Measurements from ENCODE around the gene METTL27.

Gene METTL27

GRCh38 chr7:73833251-73833919, 8.9 kb downstream of the METTL27 start:
- no peak overlapping the region for H2AFZ ChIP-seq (ENCODE audit: low read depth, low read length, severe bottlenecking)
- H3F3A ChIP-seq (ENCODE audit: insufficient read depth), result no peaks in the 10 kb centered on the region
- H3K79me2 ChIP-seq (ENCODE audit: insufficient read depth, low read length), result no peaks in the 10 kb centered on the region
- no peaks in the 10 kb centered on the region for H3K9me2 ChIP-seq (replicated peaks; ENCODE audit: insufficient read depth, low read length)
- H3K36me3 ChIP-seq (ENCODE audit: low read length), result no peaks in the 10 kb centered on the region
- no peaks in the 10 kb centered on the region for H3K9me3 ChIP-seq (ENCODE audit: insufficient read depth, low read length)
- no peak overlapping the region for H3K27ac ChIP-seq (ENCODE audit: low read depth, low read length)
- TF ChIP-seq, protein P1, sequence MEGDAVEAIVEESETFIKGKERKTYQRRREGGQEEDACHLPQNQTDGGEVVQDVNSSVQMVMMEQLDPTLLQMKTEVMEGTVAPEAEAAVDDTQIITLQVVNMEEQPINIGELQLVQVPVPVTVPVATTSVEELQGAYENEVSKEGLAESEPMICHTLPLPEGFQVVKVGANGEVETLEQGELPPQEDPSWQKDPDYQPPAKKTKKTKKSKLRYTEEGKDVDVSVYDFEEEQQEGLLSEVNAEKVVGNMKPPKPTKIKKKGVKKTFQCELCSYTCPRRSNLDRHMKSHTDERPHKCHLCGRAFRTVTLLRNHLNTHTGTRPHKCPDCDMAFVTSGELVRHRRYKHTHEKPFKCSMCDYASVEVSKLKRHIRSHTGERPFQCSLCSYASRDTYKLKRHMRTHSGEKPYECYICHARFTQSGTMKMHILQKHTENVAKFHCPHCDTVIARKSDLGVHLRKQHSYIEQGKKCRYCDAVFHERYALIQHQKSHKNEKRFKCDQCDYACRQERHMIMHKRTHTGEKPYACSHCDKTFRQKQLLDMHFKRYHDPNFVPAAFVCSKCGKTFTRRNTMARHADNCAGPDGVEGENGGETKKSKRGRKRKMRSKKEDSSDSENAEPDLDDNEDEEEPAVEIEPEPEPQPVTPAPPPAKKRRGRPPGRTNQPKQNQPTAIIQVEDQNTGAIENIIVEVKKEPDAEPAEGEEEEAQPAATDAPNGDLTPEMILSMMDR (IDR thresholded peaks at IDR 0.05; ENCODE audit: insufficient read depth, low read length, poor library complexity, severe bottlenecking), result no peak
- TF ChIP-seq EZH2phosphoT487 (conservative IDR thresholded peaks at IDR 0.05; ENCODE audit: low read length), result no peak
- no peak overlapping the region for H3K4me3 ChIP-seq (ENCODE audit: insufficient read depth, low read length, poor library complexity, severe bottlenecking)
- H3K27me3 ChIP-seq (ENCODE audit: low read length), result no peaks in the 10 kb centered on the region
- H4K20me1 ChIP-seq (ENCODE audit: low read depth, low read length), result no peaks in the 10 kb centered on the region
- H3K9ac ChIP-seq (ENCODE audit: low read length), result no peak overlapping the region
- H3K4me2 ChIP-seq (ENCODE audit: low read depth, low read length, poor library complexity, severe bottlenecking), result no peak overlapping the region

- no peak overlapping the region for H3K9ac ChIP-seq (ENCODE audit: low read length)
- no peak overlapping the region for H3K27ac ChIP-seq (ENCODE audit: low read depth, low read length)
- no peak overlapping the region for H3K4me2 ChIP-seq (ENCODE audit: low read depth, low read length, poor library complexity, severe bottlenecking)
- no peaks in the 10 kb centered on the region for H3K36me3 ChIP-seq (ENCODE audit: low read length)
- H3K4me3 ChIP-seq (ENCODE audit: insufficient read depth, low read length, poor library complexity, severe bottlenecking), result no peak overlapping the region
- H2AFZ ChIP-seq (ENCODE audit: low read depth, low read length, severe bottlenecking), result no peak overlapping the region
- H3F3A ChIP-seq (ENCODE audit: insufficient read depth), result no peaks in the 10 kb centered on the region
- H4K20me1 ChIP-seq (ENCODE audit: low read depth, low read length), result no peaks in the 10 kb centered on the region
- H3K9me3 ChIP-seq (ENCODE audit: insufficient read depth, low read length), result no peaks in the 10 kb centered on the region
- TF ChIP-seq EZH2phosphoT487 (conservative IDR thresholded peaks at IDR 0.05; ENCODE audit: low read length), result no peak
- TF ChIP-seq, protein P1 (IDR thresholded peaks at IDR 0.05; ENCODE audit: insufficient read depth, low read length, poor library complexity, severe bottlenecking), result no peak
- no peaks in the 10 kb centered on the region for H3K9me2 ChIP-seq (replicated peaks; ENCODE audit: insufficient read depth, low read length)
- H3K27me3 ChIP-seq (ENCODE audit: low read length), result no peaks in the 10 kb centered on the region
- H3K79me2 ChIP-seq (ENCODE audit: insufficient read depth, low read length), result no peaks in the 10 kb centered on the region
Measured at GRCh38 chr7:73832806-73833205, 9.5 kb downstream of the METTL27 start.

DNA sequence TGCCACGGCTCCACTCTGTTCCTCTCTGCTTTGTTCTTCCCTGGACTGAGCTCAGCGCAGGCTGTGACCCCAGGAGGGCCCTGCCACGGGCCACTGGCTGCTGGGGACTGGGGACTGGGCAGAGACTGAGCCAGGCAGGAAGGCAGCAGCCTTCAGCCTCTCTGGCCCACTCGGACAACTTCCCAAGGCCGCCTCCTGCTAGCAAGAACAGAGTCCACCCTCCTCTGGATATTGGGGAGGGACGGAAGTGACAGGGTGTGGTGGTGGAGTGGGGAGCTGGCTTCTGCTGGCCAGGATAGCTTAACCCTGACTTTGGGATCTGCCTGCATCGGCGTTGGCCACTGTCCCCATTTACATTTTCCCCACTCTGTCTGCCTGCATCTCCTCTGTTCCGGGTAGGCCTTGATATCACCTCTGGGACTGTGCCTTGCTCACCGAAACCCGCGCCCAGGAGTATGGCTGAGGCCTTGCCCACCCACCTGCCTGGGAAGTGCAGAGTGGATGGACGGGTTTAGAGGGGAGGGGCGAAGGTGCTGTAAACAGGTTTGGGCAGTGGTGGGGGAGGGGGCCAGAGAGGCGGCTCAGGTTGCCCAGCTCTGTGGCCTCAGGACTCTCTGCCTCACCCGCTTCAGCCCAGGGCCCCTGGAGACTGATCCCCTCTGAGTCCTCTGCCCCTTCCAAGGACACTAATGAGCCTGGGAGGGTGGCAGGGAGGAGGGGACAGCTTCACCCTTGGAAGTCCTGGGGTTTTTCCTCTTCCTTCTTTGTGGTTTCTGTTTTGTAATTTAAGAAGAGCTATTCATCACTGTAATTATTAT, 10.3 kb downstream of the METTL27 start:
- Histone ChIP-seq H3K27ac (ENCODE audit: low read depth, low read length) (no peak overlapping the region), H3K79me2 (ENCODE audit: insufficient read depth, low read length) (no peaks in the 10 kb centered on the region), H3K9ac (ENCODE audit: low read length) (no peak overlapping the region), H3K36me3 (ENCODE audit: low read length) (no peaks in the 10 kb centered on the region), H3K9me2 (replicated peaks; ENCODE audit: insufficient read depth, low read length) (no peaks in the 10 kb centered on the region), H3K4me2 (ENCODE audit: low read depth, low read length, poor library complexity, severe bottlenecking) (no peak overlapping the region), H3K4me3 (ENCODE audit: insufficient read depth, low read length, poor library complexity, severe bottlenecking) (no peak overlapping the region), H4K20me1 (ENCODE audit: low read depth, low read length) (no peaks in the 10 kb centered on the region), H2AFZ (ENCODE audit: low read depth, low read length, severe bottlenecking) (no peak overlapping the region), H3K27me3 (ENCODE audit: low read length) (no peaks in the 10 kb centered on the region), H3F3A (ENCODE audit: insufficient read depth) (no peaks in the 10 kb centered on the region), H3K9me3 (ENCODE audit: insufficient read depth, low read length) (no peaks in the 10 kb centered on the region)
- no peak for TF ChIP-seq EZH2phosphoT487 (conservative IDR thresholded peaks at IDR 0.05; ENCODE audit: low read length)
- TF ChIP-seq, protein P1 (IDR thresholded peaks at IDR 0.05; ENCODE audit: insufficient read depth, low read length, poor library complexity, severe bottlenecking), result no peak

All from SU-DHL-6 (cell line).